K562 (cell line): ENCODE data around the gene PKD1L1. TPM values are rescaled to one million over a fixed set of nuclear protein-coding genes. Genes with fewer than 3 reads are reported as not detected.
A peak's percentile ranks its signal among the peaks of the same experiment; 100 is the strongest.

ENCODE experiments used
- ATAC-seq: fragments of 200-7000 bp; cut with Tn5 transposase; 3 replicates; pipeline ENCODE4 v1.9.1; 2020; ENCODE audit warnings: moderate library complexity
- BruUV-seq: library from RNA; stranded (reverse); fragments of 400-500 nt; replicated peaks from 2 replicates; lab custom pipeline; 2021; lab: Mats Ljungman, UMichigan
- CTCF ChIA-PET: fragments of 300-600 bp; formaldehyde crosslinking; extraction: SDS; loops from one replicate; lab custom pipeline; 2021; ENCODE audit warnings: low intra/inter-chr PET ratio; lab: Yijun Ruan, JAX
- POLR2A ChIA-PET: fragments of 300-600, 350-650 bp; sonication (Branson Sonifier 250); formaldehyde crosslinking; extraction: SDS; loops from one replicate; lab custom pipeline; 2021; ENCODE audit warnings: antibody characterized with exemption, inconsistent platforms; lab: Yijun Ruan, JAX
- DNase-seq, 4 experiments: peaks; one replicate each; pipeline versions ENCODE4 v3.0.0 to v3.0.0-alpha.2; 2011 to 2018; ENCODE audit warnings: low spot score in 3 of 4, mixed read lengths in 3 of 4; ENCODE audit errors: extremely low read depth in 1 of 4
- FAIRE-seq: peaks from 2 replicates; lab custom pipeline; 2011; peaks lifted over from hg19 to GRCh38; lab: Jason Lieb, UNC
- H2AFZ ChIP-seq: 2 replicates; pipeline ENCODE4 v1.6.0; 2011; ENCODE audit warnings: low read depth, low read length, control low read depth, inconsistent platforms
- H3K27ac ChIP-seq: fragments of 200-600 bp; 3 replicates; pipeline ENCODE4 v1.8.0; 2011; ENCODE audit warnings: low read depth, mild to moderate bottlenecking, control low read depth, inconsistent platforms, low read length, moderate library complexity, mixed read lengths; ENCODE audit errors: extremely low read depth
- H3K27me3 ChIP-seq, 2 experiments: fragments of 300-600 bp in 1 of 2; 2 replicates in 1 of 2; 3 replicates in 1 of 2; pipeline versions ENCODE4 v1.6.0 to v1.8.0; 2011; ENCODE audit warnings: inconsistent platforms in 2 of 2, low read length in 2 of 2, mild to moderate bottlenecking in 1 of 2, mixed read lengths in 1 of 2, moderate library complexity in 1 of 2; ENCODE audit not compliant: control insufficient read depth in 2 of 2, insufficient read depth in 2 of 2
- H3K36me3 ChIP-seq: fragments of 300-600 bp; 3 replicates; pipeline ENCODE4 v1.8.0; 2011; ENCODE audit warnings: mild to moderate bottlenecking, low read length, inconsistent platforms; ENCODE audit not compliant: control insufficient read depth, insufficient read depth
- H3K4me1 ChIP-seq, 2 experiments: fragments of 200-600 bp in 1 of 2; replicated peaks in 1 of 2; 2 replicates in 1 of 2; 3 replicates in 1 of 2; pipeline versions ENCODE4 v1.5.1 to v1.8.0; 2011; ENCODE audit warnings: inconsistent platforms in 2 of 2, low read length in 2 of 2, mild to moderate bottlenecking in 1 of 2, mixed read lengths in 1 of 2, moderate library complexity in 1 of 2; ENCODE audit not compliant: control insufficient read depth in 2 of 2, insufficient read depth in 2 of 2
- H3K4me2 ChIP-seq: 2 replicates; pipeline ENCODE4 v1.6.1; 2011; ENCODE audit warnings: low read length, control low read depth, inconsistent platforms, mixed read lengths; ENCODE audit not compliant: insufficient read depth
- H3K4me3 ChIP-seq: fragments of 200-600 bp; sonication (generic), shearing (Covaris generic); 2 replicates; pipeline ENCODE4 v1.5.1; 2016; ENCODE audit warnings: control low read depth, inconsistent platforms
- H3K79me2 ChIP-seq: fragments of 200-600 bp; 3 replicates; pipeline ENCODE4 v1.8.0; 2011; ENCODE audit warnings: low read length, inconsistent platforms; ENCODE audit not compliant: control insufficient read depth, insufficient read depth
- H3K9ac ChIP-seq, 2 experiments: 2 replicates each; pipeline versions ENCODE4 v1.6.0 to v1.6.1; 2011; ENCODE audit warnings: low read depth in 2 of 2, low read length in 2 of 2, control low read depth in 1 of 2, inconsistent platforms in 1 of 2, mild to moderate bottlenecking in 1 of 2, mixed read lengths in 1 of 2; ENCODE audit not compliant: insufficient read depth in 1 of 2
- H3K9me1 ChIP-seq: one replicate; pipeline ENCODE4 v1.6.0; 2011; ENCODE audit warnings: inconsistent platforms, mild to moderate bottlenecking, low read length, moderate library complexity; ENCODE audit not compliant: control insufficient read depth, insufficient read depth
- H3K9me3 ChIP-seq: replicated peaks from 2 replicates; pipeline ENCODE4 v1.5.1; 2011; ENCODE audit warnings: low read depth, low read length, inconsistent platforms; ENCODE audit not compliant: control insufficient read depth, insufficient read depth
- H4K20me1 ChIP-seq: replicated peaks from 2 replicates; pipeline ENCODE4 v1.6.1; 2011; ENCODE audit warnings: low read length, inconsistent platforms, mixed read lengths; ENCODE audit not compliant: control insufficient read depth, insufficient read depth
- ASH1L ChIP-seq: fragments of 450-650 bp; IDR thresholded peaks from 2 replicates; pipeline ENCODE4 v1.6.1; 2018; ENCODE audit warnings: borderline replicate concordance, mild to moderate bottlenecking, low read depth; ENCODE audit not compliant: partially characterized antibody
- GABPA ChIP-seq: fragments of 200-800 bp; sonication (Bioruptor generic); conservative IDR thresholded peaks from 2 replicates; pipeline ENCODE4 v1.6.1; 2016; ENCODE audit warnings: low read depth, missing genetic modification characterization, missing compliant biosample characterization
- GABPB1 ChIP-seq: sonication (generic); formaldehyde crosslinking; IDR thresholded peaks from 2 replicates; pipeline ENCODE4 v1.8.0; 2022; ENCODE audit warnings: mild to moderate bottlenecking, missing genetic modification reagents
- KLF16 ChIP-seq: IDR thresholded peaks from 2 replicates; pipeline ENCODE4 v1.6.1; 2016; ENCODE audit warnings: antibody characterized with exemption
- MECOM ChIP-seq: fragments of 250-450 bp; sonication (Bioruptor Pico); IDR thresholded peaks from 2 replicates; pipeline ENCODE4 v1.8.0; 2022; ENCODE audit warnings: inconsistent platforms
- NCOA6 ChIP-seq: fragments of 450-650 bp; IDR thresholded peaks from 2 replicates; pipeline ENCODE4 v1.6.1; 2017; ENCODE audit warnings: mild to moderate bottlenecking
- NFE2L1 ChIP-seq: fragments of 450-650 bp; IDR thresholded peaks from 2 replicates; pipeline ENCODE4 v1.6.1; 2016; ENCODE audit warnings: missing genetic modification characterization, low read depth, mild to moderate bottlenecking, missing compliant biosample characterization, moderate library complexity, borderline replicate concordance
- SIN3A ChIP-seq, 2 experiments: fragments of 150-350 bp in 1 of 2; IDR thresholded peaks; 2 replicates each; pipeline ENCODE4 v1.6.1; 2011 to 2016; ENCODE audit warnings: borderline replicate concordance in 2 of 2, low read depth in 2 of 2, low read length in 2 of 2, mild to moderate bottlenecking in 2 of 2, moderate library complexity in 2 of 2; ENCODE audit not compliant: control insufficient read depth in 1 of 2
- SLC30A9 ChIP-seq: fragments of 250-450 bp; sonication (Bioruptor Pico); IDR thresholded peaks from 2 replicates; pipeline ENCODE4 v1.8.0; 2022; ENCODE audit warnings: mild to moderate bottlenecking, moderate library complexity
- SRSF3 ChIP-seq: fragments of 200-400 bp; formaldehyde crosslinking; IDR thresholded peaks from 2 replicates; pipeline ENCODE4 v1.6.1; 2016; ENCODE audit warnings: mild to moderate bottlenecking, low read length, moderate library complexity; ENCODE audit not compliant: insufficient read depth
- TCF7L2 ChIP-seq: fragments of 150-350 bp; IDR thresholded peaks from 2 replicates; pipeline ENCODE4 v1.6.1; 2016; ENCODE audit warnings: low read depth, mild to moderate bottlenecking, low read length, moderate library complexity
- TFAP4 ChIP-seq: sonication (generic); formaldehyde crosslinking; IDR thresholded peaks from 2 replicates; pipeline ENCODE4 v1.8.0; 2022; ENCODE audit warnings: missing genetic modification reagents, mild to moderate bottlenecking, moderate library complexity, borderline replicate concordance
- ZNF274 ChIP-seq: IDR thresholded peaks from 2 replicates; pipeline ENCODE4 v1.6.1; 2011; ENCODE audit warnings: low read depth, mild to moderate bottlenecking, low read length, moderate library complexity, borderline replicate concordance
- ZNF717 ChIP-seq: fragments of 250-450 bp; sonication (Bioruptor Pico); IDR thresholded peaks from 2 replicates; pipeline ENCODE4 v1.5.0; 2021
- WGBS: fragments of 100-300 bp; shearing (Covaris generic); methylation state at CpG from one replicate; pipeline ENCODE4 v1.1.6; 2016; ENCODE audit warnings: low coverage, mixed read lengths; ENCODE audit not compliant: insufficient coverage; ENCODE audit errors: missing lambda C conversion rate; 5-methylcytosine and 5-hydroxymethylcytosine counted together
- in situ Hi-C: fragments of 300-500 bp; cut with MboI; formaldehyde crosslinking; loops from 4 replicates; pipeline ENCODE4 v1.15.0; 2018; ENCODE audit warnings: inconsistent platforms, mixed read lengths
- intact Hi-C: fragments of 100-400 bp; cut with micrococcal nuclease; formaldehyde crosslinking; loops from 2 replicates; pipeline ENCODE4 v1.14.2; 2022
- polyA plus RNA-seq, 8 experiments: library from polyadenylated mRNA; depleted of rRNA in 4 of 8; stranded (reverse) in 5 of 8; unstranded in 3 of 8; fragments of >200 nt; fragmentation: Nextera tagmentation in 2 of 8; fragmentation: Illumina TruSeq in 1 of 8; extraction: Ambion mirVana in 2 of 8; extraction: Trizol in 1 of 8; gene quantifications; 2 replicates each; pipeline versions ENCODE4 v1.2.1 to v1.2.3, GENCODE V29; 2011 to 2014; ENCODE audit warnings: inconsistent platforms in 1 of 8, missing spikeins in 1 of 8
- total RNA-seq, 7 experiments: library from RNA; depleted of rRNA in 6 of 7; stranded (reverse); fragments of >200 nt in 6 of 7; fragmentation: Illumina TruSeq in 2 of 7; extraction: Trizol in 2 of 7; gene quantifications; 2 replicates each; pipeline versions ENCODE4 v1.2.1 to v1.2.3, GENCODE V29; 2011 to 2021; ENCODE audit warnings: low replicate concordance in 1 of 7

PKD1L1 gene
- total and polyA plus RNA-seq, 9 of the 15 experiments (the other 6 are each of a cell fraction or from before 2014, with no cell fraction given), result 0.01 to 0.02 TPM; not detected in 7

GRCh38 chr7:47965456-47965855 is 17.2 kb upstream of the PKD1L1 start:
- no peaks in the 10 kb centered on the region for H3K9me3 ChIP-seq
- intact Hi-C loops (no loop called here), in situ Hi-C loops (no loop called here)
- H3K9me1 ChIP-seq, result no peaks in the 10 kb centered on the region
- H3K4me2 ChIP-seq, result no peak overlapping the region
- H3K36me3 ChIP-seq, result peaks cover 85% of the 10 kb centered on the region
- FAIRE-seq (no peak), ATAC-seq (no peak), DNase-seq (no peak)
- H3K27ac ChIP-seq, result no peak overlapping the region
- H3K27me3 ChIP-seq, result no peaks in the 10 kb centered on the region
- CTCF ChIA-PET, result no interaction called here
- H3K4me1 ChIP-seq, result no peaks in the 10 kb centered on the region
- no peaks in the 10 kb centered on the region for H4K20me1 ChIP-seq
- no peaks in the 10 kb centered on the region for H3K79me2 ChIP-seq
- POLR2A ChIA-PET, result no interaction called here
- no peak overlapping the region for H3K4me3 ChIP-seq
- TF ChIP-seq TFAP4 (CRISPR knock-in tag) (no peak), ASH1L (no peak), SLC30A9 (no peak)
- 93% methylated on average over 4 of the region's 5 CpGs for WGBS
- H3K9ac ChIP-seq, result peak overlapping the region in 1 of 2 experiments; percentile 5; a peak in 1 of 4 replicates
- no TSS peak for BruUV-seq
- H2AFZ ChIP-seq, result no peak overlapping the region

GRCh38 chr7:47962262-47962661 is 14.0 kb upstream of the PKD1L1 start:
- POLR2A ChIA-PET, result no interaction called here
- Histone ChIP-seq H3K4me1 (no peaks in the 10 kb centered on the region), H3K9me1 (no peaks in the 10 kb centered on the region), H3K4me3 (no peak overlapping the region), H3K9me3 (no peaks in the 10 kb centered on the region), H3K9ac (no peak overlapping the region), H3K36me3 (peaks cover 66% of the 10 kb centered on the region), H3K79me2 (no peaks in the 10 kb centered on the region), H3K4me2 (no peak overlapping the region), H3K27me3 (no peaks in the 10 kb centered on the region), H3K27ac (no peak overlapping the region), H2AFZ (no peak overlapping the region), H4K20me1 (no peaks in the 10 kb centered on the region)
- intact Hi-C loops (no loop called here), in situ Hi-C loops (no loop called here)
- CTCF ChIA-PET, result no interaction called here
- no TSS peak for BruUV-seq
- WGBS, result 92% methylated on average over 3 of the region's 3 CpGs
- ATAC-seq (no peak), DNase-seq (no peak), FAIRE-seq (no peak)
- no peak for TF ChIP-seq MECOM (CRISPR knock-in tag)
- no peak for TF ChIP-seq GABPB1 (CRISPR knock-in tag)
- TF ChIP-seq SRSF3, result no peak
- no peak for TF ChIP-seq NFE2L1 (tag)
- no peak for TF ChIP-seq ZNF717
- no peak for TF ChIP-seq TCF7L2
- no peak for TF ChIP-seq GABPA (tag)
- TF ChIP-seq KLF16, result no peak
- TF ChIP-seq NCOA6, result no peak
- TF ChIP-seq ZNF274, result no peak
- TF ChIP-seq SIN3A (IDR thresholded peaks at IDR 0.05; ENCODE audit: borderline replicate concordance in 2 of 2, control insufficient read depth in 1 of 2, low read depth in 2 of 2, low read length in 2 of 2), result no peak
